HG02852 (cell line): Measurements from ENCODE around the gene ATP9B.

Source experiments
- ATAC-seq: cut with Tn5 transposase; IDR thresholded peaks from one replicate; pipeline ENCODE4 v1.9.1; 2021; ENCODE audit warnings: mild to moderate bottlenecking, moderate library complexity; ENCODE audit not compliant: unreplicated experiment

The ATP9B gene

DNA sequence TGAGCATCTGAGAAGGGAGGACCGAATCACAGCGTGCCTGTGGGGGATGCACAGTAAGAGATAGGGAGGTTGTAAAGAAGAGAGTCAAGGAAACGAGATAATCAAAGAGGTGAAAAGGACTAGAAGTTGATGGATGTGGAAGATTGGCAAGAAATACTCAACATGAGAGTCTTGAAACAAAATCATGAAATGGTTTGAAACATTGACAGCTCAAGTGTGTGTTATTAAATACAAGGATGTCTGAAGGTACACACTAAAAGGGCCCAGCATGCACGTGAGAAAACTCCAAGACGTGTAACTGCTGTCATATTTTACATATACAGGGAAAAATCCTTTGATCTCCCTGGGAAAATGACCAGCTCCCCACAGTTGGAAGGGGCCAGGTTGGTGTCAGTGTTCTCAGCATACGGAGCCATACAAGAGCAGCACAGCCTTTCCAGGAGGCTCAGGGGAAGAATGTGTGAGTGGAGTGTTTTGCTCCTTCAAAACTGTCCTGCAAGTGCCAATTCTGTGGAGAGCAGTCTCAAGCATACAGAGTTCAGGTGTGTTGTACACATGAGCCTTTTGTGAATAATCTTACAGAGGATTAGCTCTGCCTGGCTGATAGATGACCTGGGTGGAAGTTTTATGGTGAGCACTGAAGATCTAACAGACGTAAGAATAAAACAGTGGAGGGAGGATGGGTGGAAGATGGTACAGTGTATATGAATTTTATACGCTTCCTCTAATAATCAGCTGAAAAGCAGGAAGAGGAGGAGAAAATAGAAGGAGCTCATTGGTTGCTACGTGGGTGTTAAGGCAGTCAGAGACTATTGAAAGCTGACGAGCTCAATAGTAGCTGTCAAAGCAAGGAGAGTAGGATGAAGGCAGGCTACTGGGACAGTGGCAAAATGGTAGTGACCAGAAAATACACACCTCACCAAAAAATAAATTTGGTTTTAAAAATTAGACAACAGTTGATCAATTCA is 126.8 kb downstream of the ATP9B start:
- no peak for ATAC-seq

DNA sequence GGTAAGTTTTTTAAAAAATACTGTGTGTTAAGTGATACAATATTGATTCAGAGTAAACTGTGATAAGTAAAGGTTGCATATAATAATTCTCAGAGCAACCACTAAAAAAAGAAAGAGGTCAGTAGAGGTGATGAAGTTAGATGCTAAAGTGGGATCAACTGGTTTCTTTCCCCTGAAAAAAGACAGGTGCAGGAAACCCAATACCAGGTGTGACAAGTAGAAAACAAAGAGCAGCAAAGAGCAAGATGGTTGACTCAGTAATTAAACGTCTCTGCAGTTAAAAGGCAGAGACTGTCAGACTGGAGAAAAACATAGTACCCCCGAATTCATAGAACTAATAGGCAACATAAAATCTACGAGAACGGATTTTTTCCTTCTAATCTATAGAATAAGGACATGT is 128.3 kb downstream of the ATP9B start:
- ATAC-seq: no peak

- no peak for ATAC-seq
Observed at GRCh38 chr18:79199691-79200374, 130.6 kb downstream of the ATP9B start.

DNA sequence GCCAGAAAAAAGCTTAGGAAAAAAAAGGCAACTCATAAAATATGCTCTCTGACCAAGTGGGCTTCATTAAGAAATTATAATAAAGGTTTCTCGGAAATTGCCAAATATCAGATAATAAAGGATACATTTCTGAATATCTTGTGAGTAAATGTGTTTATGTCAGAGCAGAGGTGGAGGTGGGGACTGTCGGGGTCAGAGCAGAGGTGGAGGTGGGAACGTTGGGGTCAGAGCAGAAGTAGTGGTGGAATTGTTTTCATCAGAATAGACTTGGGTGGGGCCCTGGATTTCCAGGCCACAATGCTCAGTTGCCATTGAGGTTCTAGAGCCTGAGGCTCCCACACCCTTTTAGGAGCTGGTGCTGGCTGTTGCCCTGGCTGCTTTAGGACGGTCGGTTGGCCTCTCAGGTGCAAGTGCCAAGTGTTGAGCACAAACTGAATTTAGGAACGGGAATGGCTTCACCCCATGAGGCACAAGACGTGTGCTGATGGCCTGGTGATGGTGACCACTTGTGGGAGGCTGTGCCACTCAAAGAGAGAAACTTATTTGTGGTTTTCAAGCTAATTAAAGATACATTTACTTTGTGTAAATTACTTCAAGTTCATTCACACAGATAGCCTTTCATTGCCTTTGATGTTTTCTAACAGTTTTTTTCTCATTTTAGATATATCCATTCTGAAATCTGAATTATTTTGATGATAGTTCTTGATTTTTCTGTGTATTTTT is 131.5 kb downstream of the ATP9B start:
- no peak for ATAC-seq

GRCh38 chr18:79203017-79203605 is 133.9 kb downstream of the ATP9B start:
- no peak for ATAC-seq

DNA sequence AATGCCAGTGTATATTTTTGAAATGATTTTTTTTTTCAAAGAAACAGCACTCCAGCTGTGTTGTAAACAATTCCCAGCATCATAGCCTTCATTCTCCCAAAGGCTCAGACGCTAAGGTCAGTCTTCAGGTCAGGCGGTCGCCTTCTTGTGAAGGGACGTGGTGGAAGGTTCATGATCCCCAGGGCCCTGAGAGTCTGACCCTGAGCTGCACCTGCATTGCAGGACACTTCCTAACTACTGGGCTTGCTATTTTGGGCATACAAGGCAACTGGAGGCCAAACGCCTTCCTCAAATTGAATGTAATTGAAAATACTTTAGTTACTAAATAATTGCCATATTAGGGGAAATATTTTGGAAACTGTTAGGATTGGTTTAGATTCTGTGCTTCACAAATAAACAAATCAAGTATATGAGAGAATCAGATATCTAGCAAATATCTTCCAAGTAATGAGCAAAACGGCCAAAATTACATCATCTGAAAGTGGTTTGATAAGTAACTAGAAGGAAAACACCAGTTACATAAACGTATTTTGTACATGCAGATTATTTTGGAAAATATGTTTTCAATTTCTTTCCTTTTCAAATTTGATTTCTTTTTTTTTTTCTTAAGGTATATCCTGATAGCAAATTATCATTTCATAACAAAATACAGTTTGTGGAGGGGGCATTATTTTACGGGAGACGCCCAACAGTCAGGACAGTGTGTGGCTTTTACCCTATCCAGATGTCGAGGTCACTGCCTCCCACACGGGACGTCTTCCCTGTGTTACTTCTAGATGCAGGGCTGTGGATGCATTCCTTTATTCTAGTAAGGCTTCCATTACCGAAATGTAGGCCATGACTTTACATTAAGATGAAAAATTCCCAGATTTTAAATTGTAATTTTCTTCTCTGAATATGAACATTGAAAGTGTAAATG is 136.0 kb downstream of the ATP9B start:
- no peak for ATAC-seq

DNA sequence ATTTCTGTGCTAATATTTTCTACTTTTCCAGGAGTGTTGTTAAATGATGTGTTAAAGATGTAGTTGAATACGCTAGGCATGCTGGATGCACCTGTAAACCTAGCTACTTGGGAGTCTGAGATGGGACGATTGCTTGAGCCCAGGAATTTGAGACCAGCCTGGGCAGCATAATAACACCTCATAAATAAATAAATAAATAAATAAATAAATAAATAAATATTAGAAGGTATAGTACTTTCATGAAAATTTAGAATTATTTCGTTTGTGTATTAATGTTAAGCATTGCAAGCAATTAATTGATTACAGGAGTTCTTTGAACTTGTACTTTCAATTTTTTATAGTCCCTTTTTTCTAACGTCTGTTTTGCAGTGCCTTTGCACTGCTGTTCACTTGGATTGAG is 137.2 kb downstream of the ATP9B start:
- no peak for ATAC-seq

- ATAC-seq: no peak
Observed at GRCh38 chr18:79208906-79209305, 139.7 kb downstream of the ATP9B start.

DNA sequence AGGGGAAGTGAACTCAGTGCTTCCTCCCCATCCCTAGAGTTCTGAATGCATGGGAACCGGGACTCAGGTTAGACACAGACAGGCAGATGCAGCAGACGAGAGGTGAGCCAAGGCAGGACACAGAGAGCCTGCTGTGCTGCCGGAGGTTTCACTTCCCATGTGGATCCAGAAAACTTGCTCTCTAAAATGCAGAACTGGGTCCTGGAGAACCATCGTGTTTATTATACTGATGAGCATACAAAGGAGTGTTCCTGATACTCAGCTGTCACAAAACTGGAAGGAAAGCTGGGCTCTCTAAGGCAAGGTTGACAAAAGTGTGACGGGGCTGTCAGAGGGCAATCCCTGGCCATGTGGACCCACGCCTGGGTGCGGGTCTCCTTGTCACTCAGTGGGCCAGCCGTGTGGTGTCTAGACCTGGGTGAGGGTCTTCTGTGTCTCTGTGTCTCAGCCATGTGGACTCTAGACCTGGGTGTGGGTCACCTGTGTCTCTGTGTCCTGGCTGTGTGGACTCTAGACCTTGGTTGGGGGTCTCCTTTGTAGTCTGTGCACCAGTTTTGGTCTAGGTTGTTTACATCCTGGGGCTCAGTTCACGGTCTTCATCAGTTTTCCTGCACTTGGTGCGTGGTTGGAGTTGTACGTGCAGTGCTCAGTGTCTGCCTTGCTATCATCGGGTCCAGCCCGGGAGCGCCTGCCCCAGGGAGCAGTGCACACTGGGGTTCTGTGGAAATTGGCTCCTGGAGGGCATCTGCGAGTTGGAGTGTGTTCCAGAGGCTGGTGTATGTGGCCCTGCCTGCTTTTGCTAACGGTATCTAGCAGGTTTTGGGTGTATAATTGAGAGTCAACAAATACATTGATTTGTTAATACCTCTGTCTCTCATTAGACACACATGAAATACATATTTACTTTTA is 141.1 kb downstream of the ATP9B start:
- no peak for ATAC-seq

- no peak for ATAC-seq
Observed at GRCh38 chr18:79211844-79212243, 142.7 kb downstream of the ATP9B start.

- ATAC-seq: no peak
Observed at GRCh38 chr18:79214056-79214455, 144.9 kb downstream of the ATP9B start.

GRCh38 chr18:79216176-79216575 is 147.0 kb downstream of the ATP9B start:
- no peak for ATAC-seq

DNA sequence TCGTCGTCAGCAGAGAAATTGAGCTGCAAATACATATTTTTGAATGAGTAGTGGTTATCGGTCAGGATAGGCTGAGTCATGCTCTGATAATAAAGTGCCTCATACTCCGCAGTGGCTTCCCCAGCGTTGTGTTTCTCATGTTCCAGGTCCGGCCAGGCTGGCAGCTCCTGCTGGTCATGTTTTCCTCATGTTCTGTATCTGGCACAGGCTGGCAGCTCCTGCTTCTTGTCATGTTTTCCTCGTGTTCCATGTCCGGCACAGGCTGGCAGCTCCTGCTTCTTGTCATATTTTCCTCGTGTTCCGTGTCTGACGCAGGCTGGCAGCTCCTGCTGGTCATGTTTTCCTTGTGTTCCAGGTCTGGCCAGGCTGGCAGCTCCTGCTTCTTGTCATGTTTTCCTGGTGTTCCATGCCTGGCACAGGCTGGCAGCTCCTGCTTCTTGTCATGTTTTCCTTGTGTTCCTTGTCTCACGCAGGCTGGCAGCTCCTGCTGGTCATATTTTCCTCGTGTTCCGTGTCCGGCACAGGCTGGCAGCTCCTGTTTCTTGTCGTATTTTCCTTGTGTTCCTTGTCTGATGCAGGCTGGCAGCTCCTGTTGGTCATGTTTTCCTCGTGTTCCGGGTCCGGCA is 148.9 kb downstream of the ATP9B start:
- ATAC-seq: no peak

DNA sequence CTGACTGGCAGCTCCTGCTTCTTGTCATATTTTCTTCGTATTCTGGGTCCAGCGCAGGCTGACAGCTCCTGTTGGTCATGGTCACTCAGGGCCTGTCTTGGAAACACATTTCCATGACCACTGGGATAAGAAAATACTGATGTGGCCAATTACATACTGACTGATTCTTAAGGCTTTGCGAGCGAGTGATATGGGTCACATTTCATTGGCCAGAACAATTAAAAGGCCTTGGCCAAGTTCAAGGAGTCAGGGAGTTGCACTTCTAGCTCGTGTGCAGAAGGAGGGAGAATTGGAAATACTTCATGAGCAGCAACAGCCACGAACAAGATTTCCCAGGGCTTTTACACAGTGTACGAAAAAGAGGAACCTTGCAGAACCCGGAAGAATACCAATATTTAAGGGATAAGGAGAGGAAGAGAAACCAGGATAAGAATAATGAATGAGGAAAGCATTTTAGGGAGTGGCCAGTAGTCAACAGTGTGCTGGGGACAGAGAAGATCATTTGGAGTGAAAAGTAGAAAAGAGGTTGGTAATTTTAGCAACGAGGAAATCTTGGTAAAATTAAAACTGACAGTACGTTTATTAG is 149.5 kb downstream of the ATP9B start:
- ATAC-seq: no peak

DNA sequence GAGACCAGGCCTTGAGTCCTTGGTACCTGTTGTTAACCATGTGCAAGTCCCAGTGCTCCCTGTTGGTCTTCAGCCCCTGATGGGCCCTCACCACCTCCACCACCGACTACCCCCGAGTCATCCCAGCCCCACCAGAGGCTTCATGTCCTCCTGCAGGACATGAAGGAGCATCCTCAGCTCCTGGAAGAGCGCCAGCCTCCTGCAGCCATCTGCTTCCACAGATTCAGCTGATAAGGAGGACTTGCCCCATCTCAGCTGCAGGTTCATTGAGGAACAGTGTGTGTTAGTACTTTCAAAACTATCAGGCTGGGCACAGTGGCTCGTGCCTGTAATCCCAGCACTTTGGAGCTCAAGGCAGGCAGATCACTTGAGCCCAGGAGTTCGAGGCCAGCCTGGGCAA is 151.9 kb downstream of the ATP9B start:
- ATAC-seq: no peak

- no peak for ATAC-seq
Observed at GRCh38 chr18:79222790-79223189, 153.6 kb downstream of the ATP9B start.

DNA sequence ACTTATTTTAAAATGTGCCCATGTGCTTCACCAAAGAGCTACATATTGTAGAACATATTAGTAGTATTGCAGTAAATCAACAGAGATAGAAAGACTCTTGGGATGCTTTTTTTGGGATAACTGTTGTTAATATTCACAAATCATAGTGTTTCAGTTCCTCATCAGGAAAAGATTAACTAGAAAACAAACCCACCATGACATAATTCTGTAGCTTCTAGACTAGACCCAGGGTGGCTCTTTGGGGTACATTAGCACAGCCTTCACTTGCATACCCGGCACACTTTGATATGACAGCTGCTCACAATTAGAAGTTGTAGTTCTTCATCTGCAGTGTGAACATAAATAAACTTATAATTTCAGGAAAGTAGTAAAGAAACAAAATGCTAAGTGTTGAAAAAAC is 154.2 kb downstream of the ATP9B start:
- no peak for ATAC-seq

DNA sequence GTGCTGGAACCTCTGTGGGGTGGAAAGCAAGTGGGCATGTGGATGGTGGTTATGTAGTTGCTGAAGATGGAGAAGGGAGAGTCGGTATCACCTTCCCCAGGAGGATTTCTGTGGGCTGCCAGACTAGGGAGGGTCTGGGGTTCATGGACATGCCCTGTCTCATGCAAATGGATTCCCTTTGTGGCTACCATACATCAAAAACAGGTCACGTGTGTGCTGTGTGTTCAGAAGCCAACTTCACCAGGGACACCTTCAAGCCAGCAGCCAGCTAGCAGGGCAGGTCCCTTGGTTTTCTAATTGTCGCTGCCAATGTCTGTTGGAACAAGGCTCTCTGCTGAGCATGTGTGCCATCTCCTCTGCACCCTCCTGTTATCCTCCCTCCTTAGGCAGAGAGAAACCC is 155.2 kb downstream of the ATP9B start:
- no peak for ATAC-seq
